ENCODE measurements around the gene CALHM2.

CALHM2 gene

GRCh38 chr10:103439776-103440175 is 12.4 kb downstream of the CALHM2 start:
- no peak overlapping the region for H3K27ac ChIP-seq
- H3K9me3 ChIP-seq: no peaks in the 10 kb centered on the region
- intact Hi-C loops (cut with DNase I; ENCODE audit: low total_unique reads): no loop called here
- TF ChIP-seq CTCF (IDR thresholded peaks at IDR 0.05): no peak
- H3K4me3 ChIP-seq: no peak overlapping the region
- peaks cover 38 to 97% (median 87%) of the 10 kb centered on the region in 3 donors for H3K36me3 ChIP-seq
- peaks cover 0 to 28% (median 7%) of the 10 kb centered on the region in 4 donors for H3K4me1 ChIP-seq
- DNase-seq: no peak
- no peaks in the 10 kb centered on the region for H3K27me3 ChIP-seq

- H3K4me1 ChIP-seq: no peaks in the 10 kb centered on the region
- DNase-seq: peak; percentile 76 to 77
- no peaks in the 10 kb centered on the region for H3K9me3 ChIP-seq
- no peak overlapping the region for H3K27ac ChIP-seq
- TF ChIP-seq CTCF (IDR thresholded peaks at IDR 0.05): no peak
- H3K27me3 ChIP-seq: no peaks in the 10 kb centered on the region
- peaks cover 24 to 95% (median 52%) of the 10 kb centered on the region in 3 donors for H3K36me3 ChIP-seq
- no peak overlapping the region for H3K4me3 ChIP-seq
- intact Hi-C loops (cut with DNase I; ENCODE audit: low total_unique reads): no loop called here
These were observed 18.3 kb downstream of the CALHM2 start for GRCh38 chr10:103433858-103434257.

GRCh38 chr10:103431902-103432301 is 20.3 kb downstream of the CALHM2 start:
- Histone ChIP-seq H3K27ac (no peak overlapping the region), H3K27me3 (no peaks in the 10 kb centered on the region), H3K36me3 (peaks cover 18 to 95% (median 45%) of the 10 kb centered on the region in 3 donors), H3K9me3 (no peaks in the 10 kb centered on the region), H3K4me3 (no peak overlapping the region), H3K4me1 (no peaks in the 10 kb centered on the region)
- no peak for TF ChIP-seq CTCF (IDR thresholded peaks at IDR 0.05)
- intact Hi-C loops (cut with DNase I; ENCODE audit: low total_unique reads): no loop called here
- DNase-seq: peak in 1 of 2 donors; percentile 1

GRCh38 chr10:103429647-103430046 is 22.5 kb downstream of the CALHM2 start:
- no peak for TF ChIP-seq CTCF (IDR thresholded peaks at IDR 0.05)
- no peak overlapping the region for H3K4me3 ChIP-seq
- no peak overlapping the region for H3K27ac ChIP-seq
- no peaks in the 10 kb centered on the region for H3K27me3 ChIP-seq
- peak in 1 of 2 donors; percentile 2 for DNase-seq
- no peaks in the 10 kb centered on the region for H3K9me3 ChIP-seq
- H3K4me1 ChIP-seq: no peaks in the 10 kb centered on the region
- H3K36me3 ChIP-seq: peaks cover 32 to 98% (median 39%) of the 10 kb centered on the region in 3 donors
- intact Hi-C loops (cut with DNase I; ENCODE audit: low total_unique reads): no loop called here

- no peaks in the 10 kb centered on the region for H3K27me3 ChIP-seq
- H3K27ac ChIP-seq: no peak overlapping the region
- no peak for DNase-seq
- H3K4me1 ChIP-seq: no peaks in the 10 kb centered on the region
- peaks cover 36 to 98% (median 37%) of the 10 kb centered on the region in 3 donors for H3K36me3 ChIP-seq
- no peak overlapping the region for H3K4me3 ChIP-seq
- no peak for TF ChIP-seq CTCF (IDR thresholded peaks at IDR 0.05)
- intact Hi-C loops (cut with DNase I; ENCODE audit: low total_unique reads): no loop called here
- no peaks in the 10 kb centered on the region for H3K9me3 ChIP-seq
These were observed 23.1 kb downstream of the CALHM2 start for GRCh38 chr10:103428989-103429643.

All from tibial artery (tissue), 4 donors.